Measurements from ENCODE around the gene SNRPA1.

- TF ChIP-seq CTCF (IDR thresholded peaks at IDR 0.05): no peak
- no peak for TF ChIP-seq POLR2A (IDR thresholded peaks at IDR 0.05)
Observed at GRCh38 chr15:101242999-101243336, 52.1 kb downstream of the SNRPA1 start.
